Suprapubic skin (tissue), 4 donors: ENCODE measurements around the gene AHNAK. TPM values are rescaled to one million over a fixed set of nuclear protein-coding genes. Genes with fewer than 3 reads are reported as not detected.

Experiments
- DNase-seq, 2 donors: peaks; one replicate each; pipeline ENCODE4 v3.0.0-alpha.2; 2019; ENCODE audit warnings: low spot score in 2 of 2
- H3K27ac ChIP-seq: fragments of 200-600 bp; sonication (generic); one replicate; pipeline ENCODE4 v1.5.1; 2019
- H3K27me3 ChIP-seq: fragments of 200-600 bp; sonication (generic); one replicate; pipeline ENCODE4 v1.5.1; 2019
- H3K36me3 ChIP-seq: fragments of 200-600 bp; sonication (generic); one replicate; pipeline ENCODE4 v1.5.1; 2019
- H3K4me1 ChIP-seq: fragments of 200-600 bp; sonication (generic); one replicate; pipeline ENCODE4 v1.5.1; 2019
- H3K4me3 ChIP-seq: fragments of 200-600 bp; sonication (generic); one replicate; pipeline ENCODE4 v1.5.1; 2019; ENCODE audit warnings: mild to moderate bottlenecking
- H3K9me3 ChIP-seq: fragments of 200-600 bp; sonication (generic); one replicate; pipeline ENCODE4 v1.5.1; 2019
- EP300 ChIP-seq: sonication (generic); formaldehyde crosslinking; IDR thresholded peaks from one replicate; pipeline ENCODE4 v1.6.1; 2017; ENCODE audit warnings: antibody characterized with exemption
- POLR2A ChIP-seq, 2 donors: fragments of 450-650 bp; IDR thresholded peaks; one replicate each; pipeline ENCODE4 v1.6.1; 2017; ENCODE audit warnings: antibody characterized with exemption in 2 of 2, mild to moderate bottlenecking in 2 of 2, moderate library complexity in 2 of 2
- POLR2AphosphoS5 ChIP-seq, 3 donors: sonication (generic); formaldehyde crosslinking; IDR thresholded peaks; one replicate each; pipeline ENCODE4 v1.6.1; 2017; ENCODE audit warnings: antibody characterized with exemption in 3 of 3
- WGBS: methylation state at CpG from one replicate; pipeline ENCODE4 v1.1.5; 2018; 5-methylcytosine and 5-hydroxymethylcytosine counted together
- total RNA-seq, 4 donors: library from RNA; depleted of rRNA; stranded (reverse); fragments of >200 nt; gene quantifications; one replicate each; pipeline ENCODE4 v1.1.0, GENCODE V29; 2016
- TF ChIP-seq, protein P1 (sequence below), 2 donors: fragments of 200-600 bp in 1 of 2; fragments of 450-650 bp in 1 of 2; sonication (generic) in 1 of 2; IDR thresholded peaks; one replicate each; pipeline ENCODE4 v1.5.1; 2016 to 2019; ENCODE audit warnings: antibody characterized with exemption in 2 of 2, mild to moderate bottlenecking in 1 of 2, moderate library complexity in 1 of 2

The AHNAK gene
- total RNA-seq, 4 donors from 2014 or later: 1,174 to 1,475 (median 1,322) TPM

DNA sequence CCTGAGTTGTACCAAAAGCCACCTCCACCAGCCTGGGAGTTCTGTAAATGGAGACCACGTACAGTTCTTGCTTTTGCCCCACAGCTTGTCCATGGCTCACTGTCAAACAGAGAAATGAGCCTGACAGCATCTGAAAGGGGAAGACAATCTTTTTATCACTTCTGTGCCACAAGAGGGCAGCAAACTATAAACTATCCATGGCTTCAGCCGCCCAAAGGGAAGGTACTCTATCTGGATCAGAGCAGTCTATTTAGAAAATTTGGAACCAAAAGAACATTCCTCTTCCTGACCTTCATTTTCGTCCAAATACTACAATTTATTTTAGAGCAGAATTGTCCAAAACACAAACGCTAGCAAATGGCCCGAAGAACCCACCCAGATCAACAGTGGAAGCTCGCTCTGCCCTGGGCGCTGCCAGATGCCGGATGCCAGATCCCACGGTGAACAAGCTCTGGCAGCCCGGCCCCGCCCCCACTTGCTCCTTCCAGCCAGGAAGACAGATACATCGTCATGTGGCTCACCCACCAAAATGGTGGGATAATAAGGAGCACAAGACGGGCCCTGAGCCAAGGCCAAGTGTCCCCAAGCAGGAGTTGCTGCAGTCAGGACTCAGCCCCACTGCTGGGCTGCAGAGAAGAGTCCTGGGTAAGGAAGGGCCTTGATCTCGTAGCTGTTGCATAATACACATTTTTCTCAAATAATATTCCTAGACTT, 151.6 kb downstream of the AHNAK start:
- Histone ChIP-seq H3K9me3 (no peaks in the 10 kb centered on the region), H3K4me1 (peaks cover 63% of the 10 kb centered on the region), H3K4me3 (peak overlapping the region; percentile 34), H3K27ac (peak overlapping the region; percentile 58), H3K27me3 (no peaks in the 10 kb centered on the region), H3K36me3 (no peaks in the 10 kb centered on the region)
- peak; percentile 89 to 93 for DNase-seq
- no peak for TF ChIP-seq EP300
- TF ChIP-seq, protein P1, sequence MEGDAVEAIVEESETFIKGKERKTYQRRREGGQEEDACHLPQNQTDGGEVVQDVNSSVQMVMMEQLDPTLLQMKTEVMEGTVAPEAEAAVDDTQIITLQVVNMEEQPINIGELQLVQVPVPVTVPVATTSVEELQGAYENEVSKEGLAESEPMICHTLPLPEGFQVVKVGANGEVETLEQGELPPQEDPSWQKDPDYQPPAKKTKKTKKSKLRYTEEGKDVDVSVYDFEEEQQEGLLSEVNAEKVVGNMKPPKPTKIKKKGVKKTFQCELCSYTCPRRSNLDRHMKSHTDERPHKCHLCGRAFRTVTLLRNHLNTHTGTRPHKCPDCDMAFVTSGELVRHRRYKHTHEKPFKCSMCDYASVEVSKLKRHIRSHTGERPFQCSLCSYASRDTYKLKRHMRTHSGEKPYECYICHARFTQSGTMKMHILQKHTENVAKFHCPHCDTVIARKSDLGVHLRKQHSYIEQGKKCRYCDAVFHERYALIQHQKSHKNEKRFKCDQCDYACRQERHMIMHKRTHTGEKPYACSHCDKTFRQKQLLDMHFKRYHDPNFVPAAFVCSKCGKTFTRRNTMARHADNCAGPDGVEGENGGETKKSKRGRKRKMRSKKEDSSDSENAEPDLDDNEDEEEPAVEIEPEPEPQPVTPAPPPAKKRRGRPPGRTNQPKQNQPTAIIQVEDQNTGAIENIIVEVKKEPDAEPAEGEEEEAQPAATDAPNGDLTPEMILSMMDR (IDR thresholded peaks at IDR 0.05): peak; percentile 60 to 72
- WGBS: 4% methylated on average over 13 of the region's 14 CpGs

- TF ChIP-seq POLR2AphosphoS5 (IDR thresholded peaks at IDR 0.05): no peak
- TF ChIP-seq, protein P1 (IDR thresholded peaks at IDR 0.05): no peak
- no peak for TF ChIP-seq POLR2A (IDR thresholded peaks at IDR 0.05)
- no peak for TF ChIP-seq EP300
- peak in 1 of 2 donors; percentile 30 for DNase-seq
- Histone ChIP-seq H3K27ac (no peak overlapping the region), H3K4me1 (peaks cover 50% of the 10 kb centered on the region), H3K4me3 (no peak overlapping the region), H3K27me3 (no peaks in the 10 kb centered on the region), H3K9me3 (no peaks in the 10 kb centered on the region), H3K36me3 (no peaks in the 10 kb centered on the region)
- WGBS: 47% methylated on average over 5 of the region's 5 CpGs
Measured at GRCh38 chr11:62393735-62394134, 152.9 kb downstream of the AHNAK start.

- H3K36me3 ChIP-seq: no peaks in the 10 kb centered on the region
- DNase-seq: peak in 1 of 2 donors; percentile 29
- H3K27me3 ChIP-seq: no peaks in the 10 kb centered on the region
- no peak for TF ChIP-seq EP300
- H3K27ac ChIP-seq: no peak overlapping the region
- WGBS: 51% methylated on average over 12 of the region's 12 CpGs
- H3K9me3 ChIP-seq: no peaks in the 10 kb centered on the region
- no peak overlapping the region for H3K4me3 ChIP-seq
- peaks cover 44% of the 10 kb centered on the region for H3K4me1 ChIP-seq
Measured at GRCh38 chr11:62393061-62393611, 153.5 kb downstream of the AHNAK start.

DNA sequence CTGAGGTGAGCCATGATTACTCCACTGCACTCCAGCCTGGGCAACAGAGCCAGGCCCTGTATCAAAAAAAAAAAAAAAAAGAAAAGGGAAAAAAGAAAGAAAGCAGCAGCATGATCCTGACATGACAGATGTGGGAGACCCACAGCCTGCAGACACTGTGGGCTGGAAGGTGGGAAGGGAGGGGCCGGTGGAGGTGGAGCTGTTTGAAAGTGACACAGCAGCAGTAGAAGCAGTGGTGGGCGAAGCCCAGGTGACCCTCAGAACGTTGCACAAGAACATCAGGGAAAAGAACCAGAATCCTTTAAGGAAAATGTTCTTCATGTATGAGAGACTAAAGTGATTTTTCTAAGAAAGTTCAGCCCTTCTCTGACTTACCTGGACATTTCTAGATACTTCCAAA, 154.1 kb downstream of the AHNAK start:
- 87% methylated on average over 3 of the region's 3 CpGs for WGBS
- Histone ChIP-seq H3K27me3 (no peaks in the 10 kb centered on the region), H3K27ac (no peak overlapping the region), H3K4me1 (peaks cover 38% of the 10 kb centered on the region), H3K4me3 (no peak overlapping the region), H3K36me3 (no peaks in the 10 kb centered on the region), H3K9me3 (no peaks in the 10 kb centered on the region)
- peak in 1 of 2 donors; percentile 44 for DNase-seq
- TF ChIP-seq EP300: no peak
- TF ChIP-seq, protein P1 (IDR thresholded peaks at IDR 0.05): no peak
- TF ChIP-seq POLR2AphosphoS5 (IDR thresholded peaks at IDR 0.05): no peak
- no peak for TF ChIP-seq POLR2A (IDR thresholded peaks at IDR 0.05)

DNA sequence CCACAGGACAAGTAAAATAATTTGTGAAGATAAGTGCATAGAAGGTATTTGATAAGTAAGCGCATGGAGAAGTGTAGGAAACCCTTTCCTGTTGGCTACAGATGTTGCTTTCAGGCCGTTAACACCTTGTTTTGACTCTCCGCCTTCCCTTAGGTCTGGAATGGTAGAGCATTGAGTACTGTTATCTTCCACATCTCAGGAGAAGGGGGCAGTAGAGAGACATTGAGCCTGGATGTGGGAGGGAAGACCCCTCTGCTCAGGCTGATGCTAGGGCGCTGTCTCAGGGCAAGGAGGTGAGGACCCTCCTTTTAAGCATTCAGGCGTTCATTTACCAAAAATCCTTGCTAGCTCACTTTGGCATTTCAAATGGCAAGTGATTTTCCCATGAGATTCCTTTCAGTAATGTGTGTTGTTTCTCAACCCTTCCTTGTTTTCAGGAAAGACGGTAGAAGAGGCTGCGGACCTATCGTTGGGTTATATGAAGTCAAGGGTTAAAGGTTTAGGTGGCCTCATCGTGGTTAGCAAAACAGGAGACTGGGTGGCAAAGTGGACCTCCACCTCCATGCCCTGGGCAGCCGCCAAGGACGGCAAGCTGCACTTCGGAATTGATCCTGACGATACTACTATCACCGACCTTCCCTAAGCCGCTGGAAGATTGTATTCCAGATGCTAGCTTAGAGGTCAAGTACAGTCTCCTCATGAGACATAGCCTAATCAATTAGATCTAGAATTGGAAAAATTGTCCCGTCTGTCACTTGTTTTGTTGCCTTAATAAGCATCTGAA, 154.8 kb downstream of the AHNAK start:
- Histone ChIP-seq H3K4me1 (peaks cover 31% of the 10 kb centered on the region), H3K4me3 (no peak overlapping the region), H3K36me3 (no peaks in the 10 kb centered on the region), H3K27ac (no peak overlapping the region), H3K9me3 (no peaks in the 10 kb centered on the region), H3K27me3 (no peaks in the 10 kb centered on the region)
- WGBS: 83% methylated on average over 16 of the region's 16 CpGs
- peak in 1 of 2 donors; percentile 27 for DNase-seq
- TF ChIP-seq POLR2A (IDR thresholded peaks at IDR 0.05) (no peak), POLR2AphosphoS5 (IDR thresholded peaks at IDR 0.05) (no peak), EP300 (no peak)
- TF ChIP-seq, protein P1 (IDR thresholded peaks at IDR 0.05): no peak
